HT-29 (cell line): Measurements from ENCODE around the gene GPR156. TPM values are rescaled to one million over a fixed set of nuclear protein-coding genes. Genes with fewer than 3 reads are reported as not detected.
"Not testable (repeated sequence)": the region's sequence is repeated elsewhere in the genome, so short reads cannot be mapped to it uniquely, and the experiment has no call there.

Experiments
- DNase-seq: peaks from one replicate; pipeline ENCODE4 v3.0.0-alpha.2; 2015; ENCODE audit warnings: low spot score
- total RNA-seq: library from RNA; depleted of rRNA; stranded (reverse); fragments of >200 nt; shearing (Covaris generic); gene quantifications from 2 replicates; pipeline ENCODE4 v1.2.3, GENCODE V29; 2014

The GPR156 gene
- total RNA-seq, 1 experiment from 2014 or later: 0.25 TPM

DNA sequence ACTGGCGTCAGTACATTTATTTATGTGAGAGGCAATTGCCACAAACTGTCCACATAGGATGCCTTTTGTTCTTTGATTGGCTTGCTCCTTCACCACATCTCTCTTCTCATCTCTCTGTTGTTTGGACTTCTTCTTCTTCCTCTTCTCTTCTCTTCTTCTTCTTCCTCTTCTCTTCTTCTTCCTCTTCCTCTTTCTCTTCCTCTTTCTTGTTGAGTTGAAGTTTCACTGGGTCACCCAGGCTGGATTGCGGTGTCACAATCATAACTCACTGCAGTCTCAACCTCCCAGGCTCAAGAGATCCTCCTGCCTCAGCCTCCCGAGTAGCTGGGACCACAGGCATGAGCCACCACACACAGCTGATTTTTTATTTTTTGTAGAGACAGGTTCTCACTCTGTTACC lies 123.1 kb downstream of the GPR156 start:
- DNase-seq: no peak

- DNase-seq: peak; percentile 55
These were observed 125.0 kb downstream of the GPR156 start for GRCh38 chr3:120160050-120160449.

DNA sequence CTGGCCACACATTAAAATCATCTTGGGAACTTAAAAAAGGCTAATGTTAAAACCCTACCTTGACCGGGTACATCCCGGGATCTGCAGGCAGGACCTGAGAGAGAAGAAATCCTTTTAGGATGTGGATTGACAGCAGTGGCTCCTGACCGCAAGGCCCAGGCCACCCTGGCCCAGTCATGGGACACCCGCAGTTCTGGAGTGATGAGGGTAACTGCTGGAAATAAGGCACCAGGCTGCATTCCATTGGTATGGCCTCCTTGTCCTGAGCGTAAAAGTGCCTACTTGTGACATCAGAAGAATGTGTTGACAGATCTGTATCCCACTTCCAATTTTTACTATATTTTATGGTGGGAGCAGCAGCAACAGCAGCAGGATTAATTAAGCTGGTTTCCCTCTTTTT lies 127.3 kb downstream of the GPR156 start:
- no peak for DNase-seq

DNA sequence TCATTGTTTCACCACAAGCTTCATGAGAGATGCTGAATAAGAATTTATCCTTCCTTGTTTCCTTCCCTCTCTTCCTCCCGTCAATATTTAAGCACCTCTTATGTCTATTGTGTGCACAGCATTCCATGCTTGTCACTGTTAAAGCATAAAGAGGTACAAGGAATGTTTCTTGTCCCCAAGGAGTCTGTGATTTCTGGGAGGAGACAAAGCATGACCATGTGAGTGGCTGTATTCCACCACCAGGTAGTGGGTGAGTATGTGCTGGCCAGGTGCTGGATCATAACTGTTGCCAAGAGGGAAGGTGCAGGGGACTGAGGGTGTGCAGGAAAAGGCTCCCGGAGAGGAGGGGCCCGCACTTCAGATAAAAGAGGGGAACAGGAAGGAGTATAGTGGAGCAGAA lies 127.9 kb downstream of the GPR156 start:
- no peak for DNase-seq

GRCh38 chr3:120156699-120157098 lies 128.3 kb downstream of the GPR156 start:
- no peak for DNase-seq

GRCh38 chr3:120155694-120156093 lies 129.3 kb downstream of the GPR156 start:
- DNase-seq: not testable (repeated sequence)

- no peak for DNase-seq
These were observed 129.9 kb downstream of the GPR156 start for GRCh38 chr3:120155108-120155507.

DNA sequence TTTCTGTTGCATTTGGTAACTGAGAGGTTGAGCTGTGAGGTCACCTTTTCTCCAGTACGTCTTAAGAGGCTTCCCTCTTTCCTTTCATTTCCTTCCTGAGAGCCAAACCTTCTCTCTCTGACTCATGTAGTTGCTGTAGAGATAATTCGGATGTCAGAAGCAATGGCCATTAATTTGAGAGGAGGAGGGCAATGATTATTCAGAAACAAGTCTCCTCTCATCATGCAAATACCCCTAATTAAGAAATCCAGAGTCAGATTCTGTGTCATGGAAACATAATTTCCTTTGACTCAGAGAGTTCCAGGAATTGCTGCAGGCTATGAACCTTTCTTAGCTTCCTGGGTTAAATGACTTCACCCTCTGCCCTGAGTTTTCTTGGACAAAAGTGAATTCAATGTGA lies 131.7 kb downstream of the GPR156 start:
- no peak for DNase-seq

GRCh38 chr3:120151791-120152190 lies 133.2 kb downstream of the GPR156 start:
- DNase-seq: peak; percentile 32

DNA sequence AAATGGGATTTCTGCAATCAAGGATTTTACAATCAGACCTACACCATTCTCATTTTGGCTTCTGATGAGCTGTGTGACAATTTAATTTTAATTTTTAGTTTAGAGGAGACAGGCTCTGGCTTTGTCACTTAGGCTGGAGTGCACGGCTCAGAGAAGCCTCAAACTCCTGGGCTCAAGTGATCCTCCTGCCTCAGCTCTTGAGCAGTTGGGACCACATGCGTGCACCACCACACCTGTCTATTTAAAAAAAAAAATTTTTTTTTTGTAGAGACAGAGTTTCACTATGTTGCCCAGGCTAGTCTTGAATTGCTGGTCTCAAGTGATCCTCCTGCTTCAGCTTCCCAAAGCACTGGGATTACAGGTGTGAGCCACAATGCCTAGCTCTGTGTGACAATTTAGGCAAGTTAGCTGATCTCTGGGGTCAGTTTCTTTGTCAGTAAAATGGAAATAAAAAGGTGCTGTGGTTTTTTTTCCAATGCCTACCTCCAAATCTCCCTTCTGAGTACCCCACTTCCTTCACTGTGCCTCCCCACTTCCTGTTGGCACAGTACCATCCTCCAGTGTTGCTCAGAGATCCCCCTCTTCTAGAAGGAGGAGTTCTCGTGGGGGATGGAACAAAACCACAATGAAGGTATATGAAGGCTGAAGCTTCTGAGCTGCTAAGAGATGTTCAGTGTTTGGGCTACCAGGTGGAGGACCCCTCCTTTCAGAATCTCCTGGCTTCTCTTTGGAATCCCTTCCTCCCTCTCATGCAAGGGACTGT lies 136.7 kb downstream of the GPR156 start:
- DNase-seq: no peak

GRCh38 chr3:120147072-120147871 lies 137.8 kb downstream of the GPR156 start:
- DNase-seq: peak; percentile 96

- peak; percentile 61 for DNase-seq
These were observed 139.3 kb downstream of the GPR156 start for GRCh38 chr3:120145542-120146285.

DNA sequence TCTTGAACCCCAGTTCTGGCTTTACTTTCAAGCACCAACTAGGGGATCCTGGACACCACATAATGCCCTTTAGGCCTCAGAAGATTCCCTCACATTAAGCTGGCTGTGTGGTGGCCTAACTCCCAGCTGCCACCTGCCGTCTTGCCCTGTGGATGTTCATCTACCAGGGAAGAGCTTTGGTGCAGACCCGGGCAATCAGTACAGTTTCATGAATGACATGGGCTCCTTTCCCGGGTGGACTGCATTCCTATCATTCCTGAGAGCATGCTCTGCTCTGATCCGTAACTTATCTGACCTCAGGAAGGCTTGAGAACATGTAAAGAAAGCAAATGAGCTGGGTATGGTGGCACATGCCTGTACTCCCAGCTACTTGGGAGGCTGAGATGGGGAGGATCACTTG lies 140.8 kb downstream of the GPR156 start:
- no peak for DNase-seq

DNA sequence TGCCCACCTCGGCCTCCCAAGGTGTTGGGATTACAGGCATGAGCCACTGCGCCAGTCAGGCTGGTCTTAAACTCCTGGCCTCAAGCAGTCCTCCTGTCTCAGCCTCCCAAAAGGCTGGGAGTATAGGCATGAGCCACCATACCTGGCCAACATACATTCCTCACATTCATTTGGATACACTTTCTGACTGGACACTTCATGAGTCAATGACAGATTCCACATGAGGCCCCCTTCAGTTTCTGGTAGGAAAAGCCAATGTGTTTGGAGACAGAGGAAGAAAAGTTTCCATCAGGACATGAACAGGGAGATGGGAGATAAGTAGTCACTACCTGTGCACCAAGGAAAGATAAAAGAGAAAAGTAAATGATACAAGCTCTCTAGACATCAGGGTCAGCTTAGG lies 141.3 kb downstream of the GPR156 start:
- DNase-seq: no peak

DNA sequence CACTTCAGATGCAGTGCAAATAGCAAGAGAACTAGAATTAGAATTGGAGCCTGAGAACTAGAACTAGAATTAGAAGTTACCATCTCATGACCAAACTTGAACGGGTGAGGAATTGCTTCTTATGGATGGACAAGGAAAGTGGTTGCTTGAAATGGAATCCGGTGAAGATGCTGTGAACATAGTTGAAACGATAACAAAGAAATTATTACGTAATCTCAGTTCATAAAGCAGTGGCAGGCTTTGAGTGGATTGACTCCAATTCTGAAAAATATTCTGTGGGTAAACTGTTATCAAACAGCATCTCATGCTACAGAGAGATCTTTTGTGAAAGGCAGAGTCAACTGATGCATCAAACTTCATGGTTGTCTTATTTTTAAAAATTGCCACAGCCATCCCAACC lies 142.8 kb downstream of the GPR156 start:
- DNase-seq: no peak

GRCh38 chr3:120140098-120140742 lies 144.8 kb downstream of the GPR156 start:
- no peak for DNase-seq

DNA sequence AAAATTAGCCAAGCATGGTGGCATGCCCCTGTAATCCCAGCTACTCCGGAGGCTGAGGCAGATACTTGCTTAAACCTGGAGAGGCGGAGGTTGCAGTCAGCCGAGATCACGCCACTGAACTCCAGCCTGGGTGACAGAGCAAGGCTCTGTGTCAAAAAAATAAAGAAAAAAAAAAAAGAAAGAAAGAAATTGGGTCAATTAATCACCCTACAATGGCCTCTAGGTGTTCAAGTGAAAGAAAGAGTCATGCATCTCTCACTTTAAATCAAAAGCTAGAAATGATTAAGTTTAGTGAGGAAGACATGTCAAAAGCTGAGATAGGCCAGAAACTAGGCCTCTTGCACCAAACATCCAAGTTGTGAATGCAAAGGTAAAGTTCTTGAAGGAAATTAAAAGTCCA lies 145.9 kb downstream of the GPR156 start:
- no peak for DNase-seq

DNA sequence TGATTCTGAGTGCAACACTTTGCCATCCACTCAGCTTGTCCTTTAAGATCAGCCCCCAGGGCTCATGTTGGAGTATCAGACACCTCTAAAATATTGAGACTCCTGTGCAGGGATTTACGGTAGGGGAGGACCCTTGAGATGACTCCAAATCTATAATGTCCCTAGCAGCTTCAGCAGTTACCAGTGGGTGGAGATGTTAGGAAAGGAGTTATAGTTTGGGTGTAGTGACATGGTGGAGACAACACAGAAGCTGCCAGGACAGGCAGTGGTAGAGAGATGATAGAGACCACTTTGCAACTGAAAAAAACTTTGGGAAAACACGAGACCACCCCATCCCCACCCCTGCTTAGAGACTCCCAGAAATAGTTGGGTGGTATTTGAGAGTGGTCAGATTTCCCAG lies 147.5 kb downstream of the GPR156 start:
- DNase-seq: no peak

DNA sequence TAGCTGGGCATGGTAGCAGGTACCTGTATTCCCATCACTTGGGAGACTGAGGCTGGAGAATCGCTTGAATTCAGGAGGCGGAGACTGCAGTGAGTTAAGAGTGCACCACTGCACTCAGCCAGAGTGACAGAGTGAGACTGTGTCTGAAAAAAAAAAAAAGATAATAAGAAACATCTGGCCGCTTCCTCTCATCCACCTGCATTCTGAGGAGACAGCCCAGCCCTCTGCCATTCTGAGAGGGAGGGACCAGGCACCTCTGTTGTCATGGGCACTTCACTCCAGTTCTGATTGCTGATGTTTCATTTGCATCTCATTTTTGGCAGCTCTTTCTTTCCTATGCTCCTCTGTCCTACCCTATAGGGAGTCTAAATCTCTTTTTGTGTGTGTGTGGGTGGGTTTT lies 154.4 kb downstream of the GPR156 start:
- DNase-seq: no peak

GRCh38 chr3:120129718-120130513 lies 155.1 kb downstream of the GPR156 start:
- no peak for DNase-seq

GRCh38 chr3:120129051-120129450 lies 156.0 kb downstream of the GPR156 start:
- DNase-seq: no peak
